Activated CD4-positive, alpha-beta T cell treated with anti-CD3 and anti-CD28 coated beads for 1 hour (primary cell): Measurements from ENCODE around the gene SNAP29.
"Not testable (repeated sequence)": the region's sequence is repeated elsewhere in the genome, so short reads cannot be mapped to it uniquely, and the experiment has no call there.

Experiments used
- DNase-seq: peaks from one replicate; pipeline ENCODE4 v3.0.0-alpha.2; 2020

Gene SNAP29

GRCh38 chr22:20836987-20837823, 21.6 kb upstream of the SNAP29 start:
- DNase-seq = no peak

GRCh38 chr22:20839354-20839753, 19.5 kb upstream of the SNAP29 start:
- DNase-seq = not testable (repeated sequence)

DNA sequence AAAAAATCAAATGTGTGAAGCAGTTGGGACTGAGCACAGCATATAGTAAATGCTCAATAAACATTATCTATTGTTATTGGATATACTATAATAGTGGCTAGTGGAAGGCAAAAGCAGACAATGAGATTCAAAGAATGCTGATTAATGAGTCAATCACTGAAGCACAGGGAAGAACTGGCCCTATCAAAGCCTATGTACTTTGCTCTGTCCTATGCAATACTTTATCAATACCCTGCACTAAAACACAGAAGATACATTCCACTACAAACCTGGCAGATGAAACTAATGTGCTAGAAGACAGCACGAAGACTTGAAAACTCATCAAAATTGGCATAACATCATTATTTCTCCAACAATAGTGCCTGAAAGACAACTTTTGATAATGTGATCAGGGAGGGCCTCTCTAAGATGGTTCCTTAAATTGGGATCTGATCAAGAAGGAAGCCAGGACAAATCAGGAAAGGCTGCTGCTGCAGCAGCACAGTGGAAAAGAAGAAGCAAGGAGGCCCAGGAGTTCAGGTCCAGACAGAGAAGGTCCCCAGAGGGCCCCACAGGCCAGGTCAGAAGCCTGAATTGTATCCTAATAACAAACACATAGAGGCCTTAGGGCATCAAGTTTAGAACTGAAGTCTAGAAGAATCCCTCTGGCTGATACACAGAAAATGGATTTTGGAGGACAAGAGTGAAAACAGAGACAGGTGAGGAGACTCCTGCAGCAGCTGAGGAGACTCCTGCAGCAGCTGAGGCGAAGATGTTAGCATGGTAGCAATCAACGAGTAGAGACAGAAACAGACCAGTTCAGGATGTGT, 18.8 kb upstream of the SNAP29 start:
- DNase-seq = no peak

DNA sequence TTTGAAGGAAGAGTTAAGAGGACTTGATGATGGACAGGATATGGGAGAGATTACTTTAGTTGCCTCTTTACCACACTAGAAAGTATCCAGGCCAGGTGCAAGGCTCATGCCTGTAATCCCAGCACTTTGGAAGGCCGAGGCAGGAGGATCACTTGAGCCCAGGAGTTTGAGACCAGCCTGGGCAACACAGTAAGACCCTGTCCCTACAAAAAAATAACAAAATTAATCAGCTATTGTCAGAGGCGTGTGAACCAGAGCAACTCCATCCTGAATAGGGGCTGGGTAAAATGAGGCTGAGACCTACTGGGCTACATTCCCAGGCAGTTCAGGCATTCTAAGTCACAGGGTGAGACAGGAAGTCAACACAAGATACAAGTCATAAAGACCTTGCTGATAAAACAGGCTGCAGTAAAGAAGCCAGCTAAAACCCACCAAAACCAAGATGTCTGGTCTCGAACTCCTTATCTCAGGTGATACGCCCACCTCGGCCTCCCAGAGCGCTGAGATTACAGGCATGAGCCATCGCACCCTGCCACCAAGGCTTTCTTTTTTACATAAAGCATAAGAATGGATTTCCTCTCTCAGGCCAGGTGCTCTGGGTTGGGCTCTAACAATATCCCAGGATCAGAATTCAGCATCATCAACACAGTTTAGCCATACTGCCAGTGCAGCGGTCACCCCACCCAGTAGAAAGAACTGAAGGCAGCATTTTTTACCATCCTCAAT, 18.0 kb upstream of the SNAP29 start:
- no peak for DNase-seq

GRCh38 chr22:20843501-20843900, 15.3 kb upstream of the SNAP29 start:
- no peak for DNase-seq

DNA sequence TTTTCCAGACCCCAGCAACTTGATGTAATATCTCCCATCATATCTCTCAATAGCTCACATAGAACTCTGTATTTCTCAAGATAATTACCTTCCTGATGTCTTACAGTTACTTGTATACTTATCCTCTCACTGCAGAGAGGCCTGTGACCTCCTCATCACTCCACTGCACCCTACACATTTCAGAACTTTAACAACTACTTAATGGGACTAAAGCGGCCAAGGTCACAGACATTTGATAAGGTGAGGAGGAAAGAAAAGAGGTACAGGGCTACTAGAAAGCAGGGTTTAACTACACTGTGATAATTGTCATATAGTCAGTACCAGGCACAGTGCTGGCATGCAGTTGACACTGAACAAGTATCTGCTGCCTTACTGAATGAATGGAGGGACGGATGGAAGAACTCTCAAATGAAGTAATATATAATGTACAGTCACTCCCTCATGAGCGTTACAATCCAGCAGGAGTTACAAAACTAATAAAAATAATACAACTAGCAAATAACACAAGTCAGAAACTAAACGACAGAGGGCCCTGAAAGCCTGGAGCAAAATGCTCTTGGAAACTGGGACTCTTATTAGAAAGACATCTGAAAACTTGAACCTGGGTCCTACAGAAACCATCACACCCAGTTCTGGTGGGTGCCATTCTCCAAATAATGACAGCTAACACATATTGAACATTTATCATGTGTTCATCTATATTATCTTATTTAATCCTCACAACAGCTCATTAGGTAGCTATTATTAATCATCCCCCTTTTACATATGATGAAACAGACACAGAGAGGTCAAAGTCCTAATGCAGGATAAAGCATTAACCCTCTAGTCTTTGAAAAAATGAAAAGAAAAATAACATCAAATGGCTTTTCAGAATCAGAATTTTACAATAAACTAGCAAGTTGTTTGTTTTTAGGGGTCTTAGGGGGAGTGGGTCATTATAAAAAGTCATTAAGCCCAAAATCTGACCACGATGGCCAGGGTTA, 14.5 kb upstream of the SNAP29 start:
- no peak for DNase-seq

DNA sequence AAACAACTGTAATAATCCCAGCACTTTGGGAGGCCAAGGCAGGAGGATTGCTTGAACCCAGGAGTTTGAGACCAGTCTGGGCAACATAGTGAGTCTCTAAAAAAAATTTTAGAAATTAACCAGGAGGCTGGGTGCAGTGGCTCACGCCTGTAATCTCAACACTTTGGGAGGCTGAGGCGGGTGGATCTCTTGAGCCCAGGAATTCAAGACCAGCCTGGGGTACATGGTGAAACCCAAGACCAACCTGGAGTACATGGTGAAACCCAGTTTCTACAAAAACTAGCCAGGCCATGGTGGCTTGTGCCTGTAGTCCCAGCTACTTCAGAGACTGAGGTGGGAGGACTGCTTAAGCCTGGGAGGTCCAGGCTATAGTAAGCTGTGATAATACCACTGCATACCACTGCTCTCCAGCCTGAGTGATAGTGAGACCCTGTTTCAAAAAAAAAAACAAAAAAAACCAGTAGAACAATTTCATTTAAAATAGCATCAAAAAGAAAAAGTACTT, 11.4 kb upstream of the SNAP29 start:
- DNase-seq = no peak

- DNase-seq = no peak
Observed at GRCh38 chr22:20852076-20852475, 6.7 kb upstream of the SNAP29 start.

DNA sequence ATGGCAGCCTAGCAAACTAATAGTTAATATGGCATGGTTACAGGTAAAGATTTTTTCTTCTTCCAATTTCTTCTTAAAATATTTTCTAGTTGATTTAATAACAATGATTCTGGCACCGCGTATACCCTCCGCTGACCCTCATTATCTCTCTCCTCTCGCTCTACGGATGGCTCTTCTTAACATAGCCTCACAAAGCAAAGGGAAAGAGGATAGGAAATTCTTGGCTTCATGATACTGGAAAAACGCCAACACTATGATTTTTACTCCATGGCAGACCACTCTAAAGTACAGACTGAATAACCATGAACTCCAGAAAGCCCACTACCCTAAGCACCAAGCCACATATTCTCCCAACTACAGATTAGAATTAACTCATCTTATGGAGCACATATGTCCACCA, 6.3 kb upstream of the SNAP29 start:
- no peak for DNase-seq

GRCh38 chr22:20853236-20853660, 5.6 kb upstream of the SNAP29 start:
- DNase-seq = no peak

GRCh38 chr22:20857247-20857643, 1.6 kb upstream of the SNAP29 start:
- no peak for DNase-seq

DNA sequence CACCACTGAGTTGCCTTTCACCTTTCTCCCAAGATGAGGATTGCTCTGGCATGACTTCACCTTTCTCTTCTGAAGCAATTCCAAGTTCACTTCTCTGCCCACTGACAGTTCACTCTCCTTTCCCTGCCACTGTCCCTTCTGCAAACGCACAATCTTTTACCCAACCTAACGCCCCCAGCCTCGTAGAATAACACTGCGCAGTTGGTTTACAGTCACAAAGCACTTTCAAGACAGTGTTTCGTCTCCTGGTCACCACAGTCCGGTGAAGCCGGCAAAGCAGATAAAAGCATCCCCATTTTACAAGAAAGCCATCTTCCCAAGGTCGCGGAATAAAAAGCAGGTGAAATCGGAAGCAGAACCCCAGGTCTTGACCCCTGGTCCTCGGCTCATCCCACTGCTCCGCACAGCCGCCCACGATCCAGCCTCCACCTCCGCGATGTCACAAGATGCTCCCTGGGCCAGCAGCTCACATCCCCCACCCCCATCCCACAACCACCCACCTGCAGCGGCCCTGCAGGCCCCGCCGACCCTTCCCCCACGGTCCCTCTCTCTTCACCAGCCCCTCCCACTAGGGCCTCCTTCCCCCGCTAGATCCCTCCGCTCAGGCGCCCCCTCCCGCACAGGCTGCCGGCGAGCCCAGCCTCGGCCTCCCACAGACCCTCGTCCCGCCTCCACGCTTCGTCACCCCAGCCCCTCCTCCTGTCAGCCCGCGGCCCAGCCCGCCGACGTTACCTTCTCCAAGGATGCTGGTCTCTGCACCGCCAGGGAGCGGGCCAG, 781 bp upstream of the SNAP29 start:
- peak; percentile 73 for DNase-seq

DNA sequence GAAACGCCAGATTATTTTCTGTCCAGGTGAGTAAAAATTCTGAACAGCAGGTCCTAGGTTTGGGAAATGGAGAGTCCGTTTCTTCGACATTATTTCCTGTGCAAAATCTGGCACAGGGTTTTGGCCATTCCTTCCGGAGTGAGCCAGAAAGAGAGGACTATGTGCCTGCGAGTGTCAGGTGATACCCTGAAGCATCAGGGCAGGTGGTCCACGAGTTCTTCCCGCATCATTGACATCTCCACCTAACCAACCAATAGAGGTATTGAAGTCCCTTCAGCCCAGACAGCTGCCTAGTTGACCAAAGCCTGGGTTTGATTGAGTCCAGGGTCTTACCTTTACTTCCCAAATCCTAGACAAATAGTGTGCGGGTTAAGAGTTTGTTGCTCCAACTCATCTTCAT, 808 bp downstream of the SNAP29 start:
- no peak for DNase-seq

- no peak for DNase-seq
Observed at GRCh38 chr22:20862540-20862939, 3.7 kb downstream of the SNAP29 start.

- DNase-seq = no peak
Observed at GRCh38 chr22:20863366-20863765, 4.6 kb downstream of the SNAP29 start.

- DNase-seq = no peak
Observed at GRCh38 chr22:20864186-20864908, 5.5 kb downstream of the SNAP29 start.

DNA sequence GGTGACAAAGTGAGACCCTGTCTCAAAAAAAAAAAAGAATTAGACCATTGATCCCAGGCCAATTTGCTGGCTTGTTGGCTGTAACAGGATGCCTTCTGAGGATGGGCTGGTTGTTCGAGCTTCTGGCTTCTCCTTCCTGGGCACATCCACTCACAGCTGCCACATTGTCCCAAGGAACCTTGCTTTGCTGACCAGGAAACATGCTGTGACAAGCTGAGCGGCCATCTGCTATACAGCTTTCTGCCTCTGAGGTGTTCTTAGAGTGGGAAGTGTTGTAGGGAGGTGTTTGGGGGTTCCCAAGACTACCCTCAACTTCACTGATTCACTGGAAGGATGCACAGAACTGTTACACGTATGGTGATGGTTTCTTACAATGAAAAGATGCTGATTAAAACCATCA, 6.5 kb downstream of the SNAP29 start:
- DNase-seq = no peak

DNA sequence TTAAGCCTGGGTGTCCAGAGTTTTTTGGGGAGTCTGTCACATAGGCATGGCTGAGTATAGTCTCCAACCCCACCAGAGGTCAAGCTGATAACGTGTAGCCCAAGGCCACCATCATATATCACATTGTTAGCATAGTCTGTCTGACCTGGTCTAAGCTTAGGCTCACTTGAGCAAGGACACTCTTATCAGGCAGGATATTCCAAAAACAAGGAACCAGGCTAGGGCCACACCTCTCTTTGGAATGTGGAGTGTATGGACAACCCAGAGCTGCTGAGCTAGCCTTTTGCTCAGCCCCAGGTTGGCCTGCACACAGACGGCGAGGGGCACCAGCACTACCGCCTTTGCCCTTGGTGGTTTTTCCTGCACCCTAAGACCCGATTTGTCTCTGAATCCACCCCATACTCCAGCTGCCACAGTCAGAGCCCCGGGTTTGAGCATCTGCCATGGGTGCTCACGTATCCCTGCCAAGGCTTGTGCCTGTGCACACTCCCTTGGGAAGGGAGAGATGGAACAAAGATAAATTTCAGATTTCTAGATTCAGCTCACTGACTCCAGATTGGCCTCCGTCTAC, 7.2 kb downstream of the SNAP29 start:
- no peak for DNase-seq

GRCh38 chr22:20866736-20867135, 7.9 kb downstream of the SNAP29 start:
- no peak for DNase-seq
